HG02840 (cell line): ENCODE measurements around the gene NUP214.
A peak's percentile ranks its signal among the peaks of the same experiment; 100 is the strongest.

Experiments
- ATAC-seq: cut with Tn5 transposase; IDR thresholded peaks from one replicate; pipeline ENCODE4 v1.9.1; 2021; ENCODE audit warnings: mild to moderate bottlenecking, moderate library complexity, moderate number of reproducible peaks; ENCODE audit not compliant: unreplicated experiment, low FRiP score

Gene NUP214

DNA sequence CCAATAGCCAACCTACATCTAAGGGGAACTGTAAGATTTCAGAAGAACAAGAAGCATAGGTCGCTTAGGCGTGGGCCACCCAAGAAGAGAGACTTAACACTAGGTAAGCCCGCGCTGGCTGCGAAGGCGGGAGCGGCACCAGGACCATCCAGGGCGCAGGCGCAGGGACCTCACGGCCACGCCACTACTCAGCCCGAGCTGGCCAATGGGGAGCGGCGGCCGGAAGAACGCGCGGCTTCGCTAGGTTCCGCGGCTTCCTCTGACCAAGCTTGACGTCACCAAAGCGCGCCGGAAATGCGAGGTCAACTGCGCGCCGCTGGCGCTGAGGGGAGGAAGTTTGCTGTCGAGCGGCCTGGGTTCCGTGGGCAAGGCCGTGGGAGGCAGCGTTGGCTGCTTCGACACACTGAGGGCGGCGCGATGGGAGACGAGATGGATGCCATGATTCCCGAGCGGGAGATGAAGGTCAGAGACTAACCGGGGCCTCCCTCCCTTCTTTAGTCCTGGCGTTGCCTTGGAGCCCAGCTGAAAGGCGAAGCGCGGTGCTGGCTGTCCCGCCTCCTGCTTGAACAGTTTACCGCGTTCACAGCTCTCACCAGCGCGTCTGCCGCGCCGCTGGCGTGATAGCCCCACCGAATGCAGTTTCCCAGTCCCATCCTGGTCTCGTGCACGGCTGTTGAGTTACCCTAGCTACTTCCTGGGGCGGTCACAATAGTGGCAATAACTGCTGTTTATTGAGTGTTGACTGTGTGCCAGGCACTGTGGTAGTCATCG is at the start of gene NUP214:
Gene NUP214, plus strand, starts transcription at position 299 of the 771 bp plus-strand sequence. Its CDS starts 119 bp downstream, at position 418.
- peak; percentile 94 for ATAC-seq

DNA sequence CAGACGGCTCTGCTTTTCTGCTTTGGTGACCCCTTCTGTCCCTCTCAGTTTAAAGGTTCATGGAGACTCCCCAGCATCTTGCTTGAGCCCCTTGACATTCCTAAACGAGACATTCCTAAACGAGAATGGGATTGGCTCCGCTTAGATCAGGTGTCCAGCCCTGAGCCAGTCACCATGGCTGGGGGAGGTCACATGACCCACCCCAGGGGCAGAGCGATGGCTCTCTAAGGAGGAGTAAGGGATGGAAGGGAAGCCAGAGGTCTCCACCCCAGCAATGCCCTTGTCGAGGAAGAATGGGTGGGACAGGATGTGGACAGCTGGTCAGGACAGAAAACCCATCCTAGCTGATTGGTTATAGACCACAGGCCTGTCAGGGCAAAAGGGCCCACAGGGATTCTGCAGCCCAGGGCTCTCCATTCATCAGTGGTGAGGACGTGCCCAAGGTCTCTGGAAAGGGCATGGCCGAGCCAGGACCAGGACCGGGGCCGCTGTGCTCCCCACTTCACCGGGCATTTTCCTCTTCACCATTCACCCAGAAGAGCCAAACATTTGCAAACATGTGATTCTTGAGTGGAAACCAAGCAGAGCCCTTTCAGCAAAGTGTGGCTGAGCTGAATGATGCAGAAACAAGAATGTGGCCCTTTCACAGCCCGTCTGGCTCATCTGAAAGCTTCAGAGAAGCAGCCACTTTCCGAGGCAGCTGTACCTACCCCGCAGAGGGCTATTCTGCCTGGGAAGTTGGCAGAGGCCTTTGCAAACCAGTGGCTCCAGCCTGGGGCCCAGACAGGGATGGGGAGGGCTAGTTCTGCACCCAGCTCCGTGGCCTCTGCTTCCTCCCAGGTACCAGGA is 48.8 kb upstream of the NUP214 start:
- no peak for ATAC-seq

DNA sequence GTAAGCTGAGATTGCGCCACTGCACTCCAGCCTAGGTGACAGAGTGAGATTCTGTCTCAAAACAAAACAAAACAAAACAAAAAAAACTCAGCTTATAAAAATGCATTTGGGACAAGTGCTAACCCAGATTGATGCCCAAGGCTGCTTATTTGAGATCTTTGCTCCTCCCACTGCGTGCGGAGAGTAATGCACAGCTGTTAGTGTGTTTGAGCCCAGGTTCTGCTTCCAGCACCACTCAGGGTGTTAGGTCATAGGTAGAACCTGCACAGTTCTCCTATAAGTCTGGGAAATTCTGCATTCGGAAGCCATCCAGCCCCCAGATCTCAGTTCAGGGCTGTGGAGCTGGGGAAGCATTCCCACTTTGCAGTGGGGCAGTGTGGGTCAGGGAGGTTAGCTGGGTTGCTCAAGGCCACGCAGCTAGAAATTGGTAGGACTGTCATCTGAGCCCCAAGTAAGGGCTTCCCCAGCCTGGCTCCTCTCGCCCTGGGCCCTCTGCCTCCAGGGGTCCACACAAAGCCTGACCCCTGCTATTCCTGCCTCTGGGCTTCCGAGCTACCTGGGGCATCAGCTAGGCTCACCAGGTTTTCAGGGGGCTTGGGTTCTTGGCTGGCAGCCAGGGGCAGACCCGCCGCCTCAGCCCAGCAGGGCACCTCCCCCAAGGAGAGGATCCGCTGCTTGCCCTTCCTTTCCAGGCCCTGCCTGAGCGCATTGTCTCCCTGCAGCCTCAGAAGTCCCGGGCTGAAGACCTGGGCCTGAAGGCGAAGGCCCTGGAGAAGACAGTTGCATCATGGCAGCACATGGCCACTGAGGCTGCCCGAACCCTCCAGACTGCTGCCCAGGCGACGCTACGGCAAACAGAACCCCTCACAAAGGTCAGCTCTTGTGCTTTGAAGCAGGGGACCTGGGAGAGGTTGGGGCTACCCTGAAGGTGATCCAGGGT is 46.7 kb upstream of the NUP214 start:
- no peak for ATAC-seq

DNA sequence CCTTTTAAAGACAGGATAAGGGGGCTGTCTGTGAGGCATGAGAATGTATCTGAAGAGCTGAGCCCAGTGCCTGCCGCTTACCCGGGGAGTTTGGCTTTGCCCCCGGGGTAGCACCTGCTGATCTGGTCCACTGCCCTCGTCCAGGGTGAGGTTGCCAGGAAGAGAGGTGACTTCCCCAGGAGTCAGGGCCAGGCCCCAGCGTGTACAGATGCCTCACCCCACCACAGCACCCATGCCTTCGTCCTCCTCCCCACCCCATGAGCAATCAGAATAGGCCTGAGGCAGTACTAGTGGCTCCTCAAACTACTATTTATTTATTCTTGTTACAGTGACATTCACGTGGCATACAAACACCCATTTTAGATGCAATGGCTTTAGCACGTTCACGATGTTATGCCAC is 44.8 kb upstream of the NUP214 start:
- ATAC-seq: no peak

DNA sequence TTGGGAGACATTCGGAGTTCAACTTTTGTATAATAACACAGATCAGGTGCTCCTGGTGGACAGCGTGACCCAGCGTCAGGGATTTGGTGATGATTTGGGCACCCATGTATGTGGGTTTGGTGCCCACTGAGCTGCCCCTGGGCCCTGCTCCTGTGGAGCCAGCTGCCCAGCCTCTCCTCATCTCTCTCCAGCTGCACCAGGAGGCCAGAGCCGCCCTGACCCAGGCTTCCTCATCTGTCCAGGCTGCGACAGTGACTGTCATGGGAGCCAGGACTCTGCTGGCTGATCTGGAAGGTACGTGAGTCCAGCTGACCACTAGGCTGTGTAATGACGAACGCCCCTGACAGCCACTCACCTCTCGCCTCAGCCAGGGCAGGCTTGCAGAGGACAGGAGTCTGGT is 43.5 kb upstream of the NUP214 start:
- ATAC-seq: no peak

DNA sequence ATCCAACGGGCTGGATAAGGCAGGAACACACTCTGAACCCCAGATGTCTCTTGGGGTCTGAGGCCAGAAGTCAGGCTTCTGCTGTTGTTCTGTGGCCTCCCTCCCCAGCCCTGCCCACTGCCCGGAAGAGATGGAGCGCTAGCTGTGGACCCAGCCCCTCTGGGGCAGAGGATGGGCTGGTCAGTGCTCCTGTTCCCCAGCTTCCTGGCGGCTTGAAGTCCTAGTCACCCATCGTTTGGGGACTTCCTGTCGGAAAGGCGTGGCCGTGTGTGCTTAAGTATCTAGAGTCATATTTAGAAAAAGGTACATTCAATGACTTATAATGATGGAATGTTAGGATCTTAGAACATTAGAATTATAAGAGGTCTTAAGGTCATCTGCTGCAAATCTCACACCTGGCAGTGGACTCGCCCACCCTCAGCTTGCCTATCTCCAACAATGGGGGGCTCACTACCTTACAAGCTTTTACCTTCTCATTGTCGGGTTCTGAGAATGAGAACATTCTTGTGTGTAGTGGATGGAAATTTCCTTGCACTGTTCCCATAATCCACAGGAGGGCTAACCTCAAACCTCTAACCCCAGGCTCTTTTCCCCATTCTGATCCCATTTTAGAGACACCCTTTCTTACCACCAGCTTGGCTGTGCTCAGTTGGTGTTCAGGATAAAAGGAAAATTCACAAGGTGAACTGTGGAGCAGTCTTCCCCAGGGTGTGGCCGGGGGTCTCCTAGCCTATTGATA is 42.4 kb upstream of the NUP214 start:
- no peak for ATAC-seq

DNA sequence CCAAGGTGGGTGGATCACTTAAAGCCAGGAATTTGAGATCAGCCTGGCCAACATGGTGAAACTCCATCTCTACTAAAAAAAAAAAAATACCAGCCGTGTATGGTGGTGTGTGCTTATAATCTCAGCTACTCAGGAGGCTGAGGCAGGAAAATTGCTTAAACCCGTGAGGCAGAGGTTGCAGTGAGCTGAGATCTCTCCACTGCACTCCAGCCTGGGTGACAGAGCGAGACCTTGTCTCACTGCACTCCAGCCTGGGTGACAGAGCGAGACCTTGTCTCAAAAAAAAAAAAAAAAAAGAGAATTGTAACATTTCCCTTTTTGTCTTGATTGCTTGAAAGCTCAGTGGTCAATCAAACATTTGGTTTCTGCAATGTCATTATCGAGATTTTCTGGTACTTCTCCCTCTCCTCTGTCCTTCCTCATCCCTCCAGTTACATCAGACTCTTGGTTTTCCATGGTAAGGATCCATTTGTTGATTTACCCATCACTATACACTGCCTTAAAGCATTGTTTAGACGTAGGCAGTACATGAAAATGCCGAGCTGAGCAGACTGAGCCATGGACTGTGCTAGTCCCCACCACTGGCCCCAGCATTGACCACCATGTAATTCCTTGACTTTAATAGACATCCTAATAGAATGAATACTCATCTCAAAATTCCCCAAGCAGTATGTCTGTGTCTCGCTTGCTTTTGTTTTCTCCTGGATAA is 40.6 kb upstream of the NUP214 start:
- no peak for ATAC-seq

DNA sequence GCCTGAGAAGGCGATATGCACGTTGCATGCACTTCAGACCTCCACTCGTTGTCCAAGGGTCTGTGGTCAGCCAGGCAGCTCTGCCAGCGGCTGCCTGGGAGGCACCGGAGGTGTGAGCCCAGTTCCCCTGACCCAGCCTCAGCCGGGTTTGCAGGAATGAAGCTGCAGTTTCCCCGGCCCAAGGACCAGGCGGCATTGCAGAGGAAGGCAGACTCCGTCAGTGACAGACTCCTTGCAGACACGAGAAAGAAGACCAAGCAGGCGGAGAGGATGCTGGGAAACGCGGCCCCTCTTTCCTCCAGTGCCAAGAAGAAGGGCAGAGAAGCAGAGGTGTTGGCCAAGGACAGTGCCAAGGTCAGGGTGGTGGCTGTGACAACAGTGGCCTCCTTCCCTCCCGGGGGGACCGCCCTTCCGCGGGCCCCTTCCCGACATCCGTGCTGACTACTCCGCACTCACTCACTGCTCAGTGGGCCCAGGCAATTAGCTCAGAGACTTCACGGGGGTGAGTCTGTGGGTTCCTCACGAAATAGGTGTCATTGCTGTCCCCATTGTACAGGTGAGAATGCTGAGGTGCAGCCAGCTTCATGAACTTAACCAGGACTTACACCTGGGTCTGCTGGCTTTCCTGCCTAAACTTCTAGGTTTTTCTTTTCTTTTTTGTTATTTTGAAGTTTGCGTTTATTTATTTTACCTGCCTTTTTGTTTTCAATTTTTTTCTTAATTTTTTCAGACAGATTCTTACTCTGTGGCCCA is 39.8 kb upstream of the NUP214 start:
- ATAC-seq: no peak

DNA sequence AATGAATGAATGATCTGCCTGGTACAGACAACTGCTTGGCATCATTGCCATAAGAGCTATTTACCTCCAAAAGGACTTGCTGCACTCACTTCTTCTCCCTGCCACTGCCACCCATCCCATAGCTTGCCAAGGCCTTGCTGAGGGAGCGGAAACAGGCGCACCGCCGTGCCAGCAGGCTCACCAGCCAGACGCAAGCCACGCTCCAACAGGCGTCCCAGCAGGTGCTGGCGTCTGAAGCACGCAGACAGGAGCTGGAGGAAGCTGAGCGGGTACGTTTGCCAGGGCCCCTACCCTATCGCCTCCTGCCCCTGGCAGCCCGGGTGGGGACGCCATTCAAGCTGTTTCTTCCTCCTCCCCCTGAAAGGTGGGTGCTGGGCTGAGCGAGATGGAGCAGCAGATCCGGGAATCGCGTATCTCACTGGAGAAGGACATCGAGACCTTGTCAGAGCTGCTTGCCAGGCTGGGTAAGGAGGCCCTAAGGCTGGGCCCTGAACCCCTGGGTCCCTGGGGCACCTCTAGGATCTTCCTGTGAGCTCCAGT is 38.0 kb upstream of the NUP214 start:
- no peak for ATAC-seq

DNA sequence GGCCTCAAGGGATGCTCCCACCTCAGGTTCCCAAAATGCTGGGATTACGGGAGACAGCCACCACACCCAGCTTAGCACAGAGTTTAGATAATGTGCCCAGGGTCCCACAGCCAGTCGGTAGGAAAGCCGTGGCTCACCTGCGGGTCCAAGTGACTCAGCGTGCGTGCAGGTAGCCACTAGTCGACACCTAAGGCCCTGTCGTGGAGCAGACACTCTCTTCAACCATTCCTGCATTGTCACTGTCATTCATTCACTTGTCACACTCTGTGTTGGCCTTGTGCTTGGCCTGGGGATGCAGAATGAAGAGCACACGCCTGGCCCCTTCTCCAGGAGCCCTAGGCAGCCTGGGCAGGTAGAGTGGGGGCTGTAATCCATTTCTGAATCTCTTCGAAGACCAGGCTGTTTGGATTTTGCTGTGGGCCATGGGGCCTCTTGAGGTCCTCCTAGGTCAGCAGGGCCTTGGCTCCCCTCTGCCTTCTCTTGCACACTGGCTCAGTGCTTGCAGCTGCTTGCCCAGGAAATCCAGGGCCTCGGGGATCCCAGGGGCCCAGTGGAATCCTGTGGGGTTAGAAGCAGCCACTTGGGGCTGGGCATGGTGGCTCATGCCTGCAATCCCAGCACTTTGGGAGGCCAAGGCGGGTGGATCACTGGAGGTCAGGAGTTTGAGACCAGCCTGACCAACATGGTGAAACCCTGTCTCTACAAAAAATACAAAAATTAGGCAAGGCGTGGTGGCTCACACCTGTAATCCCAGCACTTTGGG is 35.2 kb upstream of the NUP214 start:
- ATAC-seq: no peak

DNA sequence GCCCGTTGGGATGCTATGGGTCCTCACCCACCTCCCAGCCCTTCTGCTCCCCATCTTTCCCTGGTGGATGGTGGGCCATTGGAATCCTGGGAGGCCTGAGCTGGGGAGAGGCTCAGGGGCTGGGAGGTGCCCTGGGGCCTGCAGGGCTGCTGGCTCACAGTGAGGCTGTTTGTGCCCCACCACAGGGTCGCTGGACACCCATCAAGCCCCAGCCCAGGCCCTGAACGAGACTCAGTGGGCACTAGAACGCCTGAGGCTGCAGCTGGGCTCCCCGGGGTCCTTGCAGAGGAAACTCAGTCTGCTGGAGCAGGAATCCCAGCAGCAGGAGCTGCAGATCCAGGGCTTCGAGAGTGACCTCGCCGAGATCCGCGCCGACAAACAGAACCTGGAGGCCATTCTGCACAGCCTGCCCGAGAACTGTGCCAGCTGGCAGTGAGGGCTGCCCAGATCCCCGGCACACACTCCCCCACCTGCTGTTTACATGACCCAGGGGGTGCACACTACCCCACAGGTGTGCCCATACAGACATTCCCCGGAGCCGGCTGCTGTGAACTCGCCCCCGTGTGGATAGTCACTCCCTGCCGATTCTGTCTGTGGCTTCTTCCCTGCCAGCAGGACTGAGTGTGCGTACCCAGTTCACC is 33.9 kb upstream of the NUP214 start:
- ATAC-seq: no peak

DNA sequence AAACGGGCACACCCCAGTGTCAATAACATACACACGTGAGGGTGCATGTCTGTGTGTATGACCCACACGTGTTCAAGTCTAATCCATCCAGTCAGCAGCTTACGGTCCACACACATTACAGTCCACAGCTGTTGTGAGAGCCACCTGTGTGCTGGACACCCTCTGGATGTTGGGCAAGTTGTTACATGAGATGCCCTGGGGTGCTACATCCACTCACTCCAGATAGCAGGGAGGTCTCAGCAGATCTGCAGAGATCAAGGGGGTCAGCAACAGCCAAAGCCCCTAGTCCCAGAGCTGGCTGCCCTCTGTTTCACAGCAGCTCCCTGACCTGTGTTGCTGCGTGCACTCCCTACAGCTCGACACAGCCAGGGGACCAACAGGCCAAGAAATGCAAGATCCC is 33.4 kb upstream of the NUP214 start:
- no peak for ATAC-seq

DNA sequence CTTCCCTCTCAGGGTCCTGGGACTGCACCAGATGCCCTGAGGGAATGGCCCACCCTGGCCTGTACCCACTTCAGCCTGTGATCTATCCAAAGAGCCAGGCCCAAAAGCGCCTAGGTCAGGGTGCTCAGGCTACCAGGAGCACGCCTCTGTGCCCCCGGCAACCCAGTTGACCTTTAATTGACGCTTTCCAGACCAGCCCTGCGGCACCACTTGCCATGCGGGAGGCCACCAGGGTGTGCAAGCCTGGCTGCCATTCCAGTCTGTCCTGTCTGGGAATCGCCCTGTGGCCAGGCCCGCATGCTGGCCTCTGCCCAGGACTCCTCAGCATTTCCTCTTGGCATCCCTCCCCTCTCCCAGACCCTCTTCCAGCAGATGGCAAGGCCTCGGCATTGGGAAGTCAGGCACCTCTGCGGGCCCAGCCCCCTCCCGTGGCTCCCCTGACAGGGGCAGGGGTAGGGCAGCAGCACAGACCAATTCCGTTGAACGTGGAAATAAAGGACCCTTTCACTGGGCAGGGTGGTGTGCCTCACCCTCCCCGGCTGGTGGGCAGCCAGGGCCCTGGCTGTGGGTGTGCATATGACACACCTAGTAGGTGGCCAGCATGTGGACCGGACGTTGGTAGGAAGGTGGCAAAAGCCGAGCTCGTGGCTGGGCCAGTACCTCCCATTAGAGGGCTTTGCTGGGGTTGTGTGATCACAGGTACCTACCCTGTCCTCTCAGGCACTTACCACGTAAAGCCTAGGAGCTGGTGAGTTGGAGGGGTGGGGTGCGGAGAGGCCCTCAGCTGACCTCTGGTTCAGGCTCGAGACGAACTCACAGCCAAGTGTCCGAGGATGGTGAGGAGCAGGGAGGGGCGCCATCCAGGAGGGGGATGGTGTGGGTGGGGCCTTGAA is 32.6 kb upstream of the NUP214 start:
- ATAC-seq: no peak

DNA sequence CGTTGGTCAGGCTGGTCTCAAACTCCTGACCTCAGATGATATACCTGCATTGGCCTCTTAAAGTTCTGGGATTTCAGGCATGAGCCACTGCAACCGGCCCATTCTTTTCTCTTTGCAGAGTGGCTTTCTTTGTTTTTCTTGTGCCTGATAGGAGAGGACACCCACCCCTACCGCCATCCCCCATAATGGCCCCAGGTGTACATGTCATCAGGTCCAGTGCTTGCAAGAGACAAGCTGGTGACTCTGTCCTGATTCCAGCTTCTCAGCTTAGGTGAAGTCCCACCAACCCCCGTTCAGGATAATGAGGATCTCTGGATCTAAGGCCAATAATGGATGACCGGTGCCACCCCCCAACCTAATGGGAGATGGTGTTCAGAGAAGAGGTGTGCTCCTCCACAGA is 31.4 kb upstream of the NUP214 start:
- ATAC-seq: no peak

DNA sequence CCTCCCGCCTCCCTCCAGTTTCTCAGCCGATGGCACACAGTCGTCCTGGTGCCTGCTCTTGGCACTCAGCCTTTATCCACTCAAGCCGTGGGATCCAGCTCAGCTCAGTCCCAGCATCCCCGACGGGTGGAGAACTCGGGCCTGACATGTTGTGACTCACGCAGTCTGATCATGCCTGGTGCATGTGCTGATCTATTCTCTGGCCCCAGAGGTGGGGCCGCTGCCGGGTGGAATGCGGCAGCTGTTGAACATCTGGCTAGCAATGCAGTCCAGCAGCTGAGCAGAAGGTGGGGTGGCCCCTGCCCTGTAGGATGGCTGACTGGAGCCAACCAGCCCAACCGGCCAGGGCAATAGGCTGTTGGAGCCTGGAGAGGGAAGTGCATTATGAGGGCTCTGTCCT is 30.8 kb upstream of the NUP214 start:
- no peak for ATAC-seq

DNA sequence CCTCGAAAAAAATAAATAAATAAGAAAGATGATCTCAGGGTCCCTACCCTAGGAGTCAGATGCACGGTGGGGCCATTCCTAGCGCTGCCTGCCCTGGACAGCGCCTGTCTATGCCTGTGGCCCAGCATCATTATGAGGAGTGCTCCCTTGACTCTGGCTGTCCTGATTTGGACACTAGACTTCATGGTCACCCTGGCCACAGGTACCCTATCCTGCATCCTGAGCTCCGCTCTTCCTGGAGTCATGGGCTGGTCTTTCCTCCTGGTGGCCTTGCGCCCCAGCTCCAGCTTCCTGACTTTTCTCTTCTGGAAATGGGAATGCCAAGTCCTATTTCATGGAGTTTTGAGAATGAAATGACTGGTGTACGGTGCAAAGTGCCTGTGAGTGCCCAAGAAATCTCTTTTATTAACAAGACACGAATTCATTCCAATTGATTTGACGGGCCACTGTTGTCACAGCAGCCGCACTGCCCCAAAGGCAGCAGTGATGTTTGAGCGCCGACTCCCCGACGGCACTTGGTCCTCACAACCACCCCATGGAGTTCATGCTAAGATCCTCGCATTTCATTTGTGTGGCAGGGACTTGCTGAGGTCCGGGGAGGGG is 29.6 kb upstream of the NUP214 start:
- ATAC-seq: no peak
